ENCODE data around the gene NCK2.
"Not testable (repeated sequence)": the region's sequence is repeated elsewhere in the genome, so short reads cannot be mapped to it uniquely, and the experiment has no call there.

Gene NCK2

DNA sequence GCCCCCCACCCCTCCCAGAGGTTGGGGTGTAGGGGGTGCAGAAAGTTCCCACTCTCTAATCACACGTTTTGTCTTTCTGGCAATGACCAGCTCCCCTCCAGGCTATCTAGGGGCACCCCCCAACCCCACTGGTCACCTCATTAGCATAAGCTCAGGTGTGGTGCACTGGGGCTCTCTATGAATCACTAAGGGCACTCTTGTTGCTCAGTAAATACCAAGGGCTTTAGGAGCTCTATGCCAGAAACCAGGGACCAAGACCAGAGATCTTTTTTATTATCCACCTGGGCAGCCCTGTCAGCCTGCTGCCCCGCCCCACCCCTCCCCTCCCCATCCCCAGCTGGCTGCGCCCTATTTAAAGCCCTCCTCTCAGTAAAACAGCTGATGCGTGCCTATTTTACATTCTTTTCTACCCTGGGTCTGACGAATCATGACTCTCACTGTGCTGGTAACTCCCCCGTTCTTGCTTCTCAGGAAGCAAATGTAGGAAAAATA is 24.3 kb downstream of the NCK2 start:
- no peaks in the 10 kb centered on the region for H3K27me3 ChIP-seq (ENCODE audit: control insufficient read depth, low read length)
- peak overlapping the region; percentile 42 for H3K4me2 ChIP-seq (ENCODE audit: low read length)

DNA sequence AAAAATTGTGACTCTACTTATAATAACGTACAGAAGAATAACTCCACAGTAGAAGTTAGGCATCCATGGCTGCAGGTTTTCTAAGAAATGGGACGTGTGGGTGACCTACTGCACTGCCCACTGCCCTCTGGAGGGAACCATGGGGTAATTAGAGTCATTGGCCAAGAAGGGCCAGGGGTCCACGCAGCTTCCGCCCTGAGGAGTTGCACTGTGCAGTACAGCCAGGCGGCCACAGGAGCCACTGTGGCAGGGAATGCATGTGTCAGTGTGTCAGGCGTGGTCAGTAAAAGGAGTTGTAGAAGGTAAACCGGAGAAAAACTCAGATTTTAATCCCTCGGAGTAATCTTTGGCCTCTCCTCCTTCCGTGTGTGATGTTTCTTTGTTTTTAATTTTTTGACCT is 24.8 kb downstream of the NCK2 start:
- Histone ChIP-seq H3K4me1 (ENCODE audit: control insufficient read depth, low read length) (peaks cover 24% of the 10 kb centered on the region), H4K20me1 (ENCODE audit: control insufficient read depth, insufficient read depth, low read depth, low read length) (peaks cover 21% of the 10 kb centered on the region; the same call in 1 of the 2 replicates), H3K9me3 (ENCODE audit: control insufficient read depth, insufficient read depth, low read length) (no peaks in the 10 kb centered on the region), H3K36me3 (ENCODE audit: control insufficient read depth, low read length) (no peaks in the 10 kb centered on the region), H3F3A (ENCODE audit: control insufficient read depth, insufficient read depth) (no peaks in the 10 kb centered on the region), H3K4me3 (ENCODE audit: low read length) (no peak overlapping the region), H3K79me2 (ENCODE audit: control insufficient read depth, low read length) (peaks cover 41% of the 10 kb centered on the region), H3K27ac (ENCODE audit: low read depth, low read length) (no peak overlapping the region), H3K27me3 (ENCODE audit: control insufficient read depth, low read length) (no peaks in the 10 kb centered on the region), H3K4me2 (ENCODE audit: low read length) (peak overlapping the region; percentile 42), H3K9me2 (replicated peaks; ENCODE audit: control insufficient read depth, low read length) (no peaks in the 10 kb centered on the region)
- TF ChIP-seq, protein P1, sequence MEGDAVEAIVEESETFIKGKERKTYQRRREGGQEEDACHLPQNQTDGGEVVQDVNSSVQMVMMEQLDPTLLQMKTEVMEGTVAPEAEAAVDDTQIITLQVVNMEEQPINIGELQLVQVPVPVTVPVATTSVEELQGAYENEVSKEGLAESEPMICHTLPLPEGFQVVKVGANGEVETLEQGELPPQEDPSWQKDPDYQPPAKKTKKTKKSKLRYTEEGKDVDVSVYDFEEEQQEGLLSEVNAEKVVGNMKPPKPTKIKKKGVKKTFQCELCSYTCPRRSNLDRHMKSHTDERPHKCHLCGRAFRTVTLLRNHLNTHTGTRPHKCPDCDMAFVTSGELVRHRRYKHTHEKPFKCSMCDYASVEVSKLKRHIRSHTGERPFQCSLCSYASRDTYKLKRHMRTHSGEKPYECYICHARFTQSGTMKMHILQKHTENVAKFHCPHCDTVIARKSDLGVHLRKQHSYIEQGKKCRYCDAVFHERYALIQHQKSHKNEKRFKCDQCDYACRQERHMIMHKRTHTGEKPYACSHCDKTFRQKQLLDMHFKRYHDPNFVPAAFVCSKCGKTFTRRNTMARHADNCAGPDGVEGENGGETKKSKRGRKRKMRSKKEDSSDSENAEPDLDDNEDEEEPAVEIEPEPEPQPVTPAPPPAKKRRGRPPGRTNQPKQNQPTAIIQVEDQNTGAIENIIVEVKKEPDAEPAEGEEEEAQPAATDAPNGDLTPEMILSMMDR (IDR thresholded peaks at IDR 0.05; ENCODE audit: low read depth, low read length, poor library complexity, severe bottlenecking), result no peak
- TF ChIP-seq EZH2phosphoT487 (IDR thresholded peaks at IDR 0.05; ENCODE audit: borderline replicate concordance, low read length), result no peak

More for the DNA sequence above, 24.3 kb downstream of the NCK2 start:
- Histone ChIP-seq H3K4me1 (ENCODE audit: control insufficient read depth, low read length) (peaks cover 22% of the 10 kb centered on the region), H3K79me2 (ENCODE audit: control insufficient read depth, low read length) (peaks cover 37% of the 10 kb centered on the region), H3K36me3 (ENCODE audit: control insufficient read depth, low read length) (no peaks in the 10 kb centered on the region), H3K4me3 (ENCODE audit: low read length) (no peak overlapping the region), H3K27ac (ENCODE audit: low read depth, low read length) (no peak overlapping the region), H3K9me3 (ENCODE audit: control insufficient read depth, insufficient read depth, low read length) (no peaks in the 10 kb centered on the region), H3F3A (ENCODE audit: control insufficient read depth, insufficient read depth) (no peaks in the 10 kb centered on the region), H3K9me2 (replicated peaks; ENCODE audit: control insufficient read depth, low read length) (no peaks in the 10 kb centered on the region), H4K20me1 (ENCODE audit: control insufficient read depth, insufficient read depth, low read depth, low read length) (peaks cover 21% of the 10 kb centered on the region; the same call in 1 of the 2 replicates)
- TF ChIP-seq, protein P1 (IDR thresholded peaks at IDR 0.05; ENCODE audit: low read depth, low read length, poor library complexity, severe bottlenecking), result no peak
- TF ChIP-seq EZH2phosphoT487 (IDR thresholded peaks at IDR 0.05; ENCODE audit: borderline replicate concordance, low read length), result no peak

DNA sequence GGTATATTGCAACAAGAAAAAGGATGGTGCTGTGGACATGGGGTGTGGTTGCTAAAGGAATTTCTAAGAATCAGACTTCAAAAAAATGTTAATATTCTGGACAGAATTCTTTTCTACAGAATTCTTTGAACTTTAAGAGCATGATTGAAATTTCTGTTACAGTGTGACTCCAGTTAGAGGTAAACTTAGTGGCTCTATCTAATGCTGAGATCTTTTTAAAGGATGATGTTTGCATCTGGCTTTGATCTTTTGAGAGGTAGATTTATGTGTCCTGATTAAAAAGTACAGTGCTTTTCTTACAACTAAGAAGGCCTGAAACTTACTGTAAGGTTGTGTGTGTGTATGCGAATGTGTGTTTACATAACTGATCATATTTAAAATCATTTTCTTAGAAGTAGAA is 25.4 kb downstream of the NCK2 start:
- peaks cover 45% of the 10 kb centered on the region for H3K79me2 ChIP-seq (ENCODE audit: control insufficient read depth, low read length)
- H3K4me1 ChIP-seq (ENCODE audit: control insufficient read depth, low read length), result peaks cover 26% of the 10 kb centered on the region
- no peak overlapping the region for H3K27ac ChIP-seq (ENCODE audit: low read depth, low read length)
- peaks cover 21% of the 10 kb centered on the region; the same call in 1 of the 2 replicates for H4K20me1 ChIP-seq (ENCODE audit: control insufficient read depth, insufficient read depth, low read depth, low read length)
- H3K9me2 ChIP-seq (replicated peaks; ENCODE audit: control insufficient read depth, low read length), result no peaks in the 10 kb centered on the region
- no peaks in the 10 kb centered on the region for H3K9me3 ChIP-seq (ENCODE audit: control insufficient read depth, insufficient read depth, low read length)
- no peak overlapping the region for H3K4me2 ChIP-seq (ENCODE audit: low read length)
- no peaks in the 10 kb centered on the region for H3K27me3 ChIP-seq (ENCODE audit: control insufficient read depth, low read length)
- TF ChIP-seq EZH2phosphoT487 (IDR thresholded peaks at IDR 0.05; ENCODE audit: borderline replicate concordance, low read length), result no peak
- TF ChIP-seq, protein P1 (IDR thresholded peaks at IDR 0.05; ENCODE audit: low read depth, low read length, poor library complexity, severe bottlenecking), result no peak
- H3K36me3 ChIP-seq (ENCODE audit: control insufficient read depth, low read length), result no peaks in the 10 kb centered on the region
- H3F3A ChIP-seq (ENCODE audit: control insufficient read depth, insufficient read depth), result no peaks in the 10 kb centered on the region
- no peak overlapping the region for H3K4me3 ChIP-seq (ENCODE audit: low read length)

DNA sequence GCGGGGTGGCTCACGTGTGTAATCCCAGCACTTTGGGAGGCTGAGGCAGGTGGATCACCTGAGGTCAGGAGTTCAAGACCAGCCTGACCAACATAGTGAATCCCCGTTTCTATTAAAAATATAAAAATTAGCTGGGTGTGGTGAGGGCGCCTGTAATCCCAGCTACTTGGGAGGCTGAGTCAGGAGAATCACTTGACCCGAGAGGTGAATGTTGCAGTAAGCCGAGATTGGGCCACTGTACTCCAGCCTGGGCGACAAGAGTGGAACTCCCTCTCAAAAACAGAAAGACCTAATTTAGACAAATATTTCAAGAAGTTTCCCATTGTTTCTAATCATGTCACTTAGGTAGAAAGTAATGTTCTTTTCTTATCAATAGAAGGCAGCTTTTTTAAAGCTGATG is 26.6 kb downstream of the NCK2 start:
- not testable (repeated sequence) for H3K4me3 ChIP-seq (ENCODE audit: low read length); H3F3A ChIP-seq (ENCODE audit: control insufficient read depth, insufficient read depth); H3K27ac ChIP-seq (ENCODE audit: low read depth, low read length); H3K4me2 ChIP-seq (ENCODE audit: low read length); H3K27me3 ChIP-seq (ENCODE audit: control insufficient read depth, low read length); H3K36me3 ChIP-seq (ENCODE audit: control insufficient read depth, low read length); H3K9me2 ChIP-seq (replicated peaks; ENCODE audit: control insufficient read depth, low read length); H3K9me3 ChIP-seq (ENCODE audit: control insufficient read depth, insufficient read depth, low read length)
- Histone ChIP-seq H3K79me2 (ENCODE audit: control insufficient read depth, low read length) (peaks cover 53% of the 10 kb centered on the region), H3K4me1 (ENCODE audit: control insufficient read depth, low read length) (peaks cover 37% of the 10 kb centered on the region), H4K20me1 (ENCODE audit: control insufficient read depth, insufficient read depth, low read depth, low read length) (peaks cover 21% of the 10 kb centered on the region; the same call in 1 of the 2 replicates)

All from DOHH2 (cell line).